ENCODE measurements around the gene SMIM32.

DNA sequence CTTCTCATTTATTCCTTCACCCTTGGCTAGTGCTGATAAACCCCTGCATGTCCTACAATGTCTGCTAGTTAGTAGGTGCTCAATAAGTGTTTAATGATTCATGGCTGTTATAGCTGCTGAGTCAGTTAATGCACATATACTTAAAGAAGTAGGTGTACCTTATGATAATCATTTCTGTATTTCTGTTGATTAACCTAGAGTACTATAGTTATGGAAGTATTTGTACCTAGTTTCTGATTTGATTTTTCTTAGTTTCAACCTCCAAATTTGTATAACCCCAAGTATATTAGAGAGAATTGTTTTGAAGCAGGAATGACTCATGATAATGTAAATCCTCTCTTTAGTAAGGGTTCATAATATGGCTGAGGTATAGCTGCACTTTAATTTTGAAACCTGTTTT, 51.4 kb downstream of the SMIM32 start:
- TF ChIP-seq, protein P1, sequence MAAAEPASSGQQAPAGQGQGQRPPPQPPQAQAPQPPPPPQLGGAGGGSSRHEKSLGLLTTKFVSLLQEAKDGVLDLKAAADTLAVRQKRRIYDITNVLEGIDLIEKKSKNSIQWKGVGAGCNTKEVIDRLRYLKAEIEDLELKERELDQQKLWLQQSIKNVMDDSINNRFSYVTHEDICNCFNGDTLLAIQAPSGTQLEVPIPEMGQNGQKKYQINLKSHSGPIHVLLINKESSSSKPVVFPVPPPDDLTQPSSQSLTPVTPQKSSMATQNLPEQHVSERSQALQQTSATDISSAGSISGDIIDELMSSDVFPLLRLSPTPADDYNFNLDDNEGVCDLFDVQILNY (CRISPR knock-in tag; IDR thresholded peaks at IDR 0.05) = no peak
- TF ChIP-seq FOS (IDR thresholded peaks at IDR 0.05; ENCODE audit: extremely low read depth, insufficient read length) (no peak), PTBP1 (IDR thresholded peaks at IDR 0.05; ENCODE audit: low read depth, low read length) (no peak), MXI1 (IDR thresholded peaks at IDR 0.05; ENCODE audit: low read depth, low read length) (no peak), HCFC1 (IDR thresholded peaks at IDR 0.05; ENCODE audit: low read depth, low read length) (no peak), ZNF24 (IDR thresholded peaks at IDR 0.05) (no peak), EZH2 (IDR thresholded peaks at IDR 0.05; ENCODE audit: borderline replicate concordance, low read depth, low read length) (no peak), HMG20B (CRISPR knock-in tag; IDR thresholded peaks at IDR 0.05) (no peak)

Measured in K562 (cell line).